SK-N-MC (cell line): ENCODE results near the gene PGGHG.

Experiments used
- EZH2 ChIP-seq: fragments of 200-600 bp; sonication (generic); IDR thresholded peaks from one replicate; pipeline ENCODE4 v1.6.1; 2017; ENCODE audit warnings: antibody characterized with exemption
- FOXP2 ChIP-seq: optimal IDR thresholded peaks from 2 replicates; pipeline ENCODE3; 2011; ENCODE audit warnings: mild to moderate bottlenecking, moderate library complexity; ENCODE audit not compliant: insufficient read depth; ENCODE audit errors: extremely low read length, control extremely low read depth
- POLR2AphosphoS5 ChIP-seq: IDR thresholded peaks from 2 replicates; pipeline ENCODE4 v1.6.1; 2012; ENCODE audit warnings: mild to moderate bottlenecking, low read depth, low read length, borderline replicate concordance

GRCh38 chr11:290621-291231 lies 1.8 kb downstream of the PGGHG start:
- TF ChIP-seq FOXP2 (no peak), POLR2AphosphoS5 (no peak), EZH2 (no peak)
